HG03025 (cell line): ENCODE measurements around the gene CBLB.

Experiments
- ATAC-seq: cut with Tn5 transposase; IDR thresholded peaks from one replicate; pipeline ENCODE4 v1.9.1; 2021; ENCODE audit warnings: mild to moderate bottlenecking, moderate library complexity; ENCODE audit not compliant: unreplicated experiment, low FRiP score

Gene CBLB

GRCh38 chr3:105847865-105848264 is 20.9 kb downstream of the CBLB start:
- ATAC-seq = no peak

GRCh38 chr3:105847452-105847851 is 21.4 kb downstream of the CBLB start:
- no peak for ATAC-seq

- no peak for ATAC-seq
Measured at GRCh38 chr3:105846809-105847208, 22.0 kb downstream of the CBLB start.

GRCh38 chr3:105845488-105845887 is 23.3 kb downstream of the CBLB start:
- no peak for ATAC-seq

GRCh38 chr3:105844704-105845103 is 24.1 kb downstream of the CBLB start:
- no peak for ATAC-seq

GRCh38 chr3:105843994-105844393 is 24.8 kb downstream of the CBLB start:
- ATAC-seq = no peak

GRCh38 chr3:105842943-105843342 is 25.9 kb downstream of the CBLB start:
- no peak for ATAC-seq

- no peak for ATAC-seq
Measured at GRCh38 chr3:105842449-105842848, 26.4 kb downstream of the CBLB start.

- no peak for ATAC-seq
Measured at GRCh38 chr3:105837947-105838346, 30.9 kb downstream of the CBLB start.

- ATAC-seq = peak; percentile 91
Measured at GRCh38 chr3:105837143-105837740, 31.6 kb downstream of the CBLB start.

GRCh38 chr3:105836533-105836932 is 32.3 kb downstream of the CBLB start:
- ATAC-seq = peak; percentile 56

- ATAC-seq = no peak
Measured at GRCh38 chr3:105835606-105836005, 33.2 kb downstream of the CBLB start.

- no peak for ATAC-seq
Measured at GRCh38 chr3:105834768-105835167, 34.0 kb downstream of the CBLB start.

GRCh38 chr3:105832644-105833043 is 36.2 kb downstream of the CBLB start:
- ATAC-seq = no peak

- ATAC-seq = no peak
Measured at GRCh38 chr3:105830836-105831235, 38.0 kb downstream of the CBLB start.

- no peak for ATAC-seq
Measured at GRCh38 chr3:105829871-105830622, 38.8 kb downstream of the CBLB start.

GRCh38 chr3:105829229-105829628 is 39.6 kb downstream of the CBLB start:
- ATAC-seq = no peak

- no peak for ATAC-seq
Measured at GRCh38 chr3:105828703-105829102, 40.1 kb downstream of the CBLB start.

- ATAC-seq = no peak
Measured at GRCh38 chr3:105827959-105828358, 40.9 kb downstream of the CBLB start.

GRCh38 chr3:105826778-105827634 is 41.8 kb downstream of the CBLB start:
- no peak for ATAC-seq

- no peak for ATAC-seq
Measured at GRCh38 chr3:105824129-105824528, 44.7 kb downstream of the CBLB start.
